Activated T-helper 2 cell treated with anti-CD3 and anti-CD28 coated beads, Interferon-gamma antibody, Interleukin-2, Interleukin-4, amounts not matched to agents 10 μg/mL and 5 μg/mL and 100 μg/mL, durations not matched to agents 14 hours and 24 hours and 36 hours (primary cell): ENCODE data around the gene RNF148. TPM values are rescaled to one million over a fixed set of nuclear protein-coding genes. Genes with fewer than 3 reads are reported as not detected.

Source experiments
- DNase-seq: peaks from one replicate; pipeline ENCODE4 v3.0.0; 2021; ENCODE audit warnings: low spot score
- H3K27ac Mint-ChIP-seq: one replicate; pipeline ENCODE4 v1.8.0; 2021; ENCODE audit warnings: mixed read lengths
- H3K27me3 Mint-ChIP-seq: one replicate; pipeline ENCODE4 v1.8.0; 2021; ENCODE audit warnings: low read depth, mixed read lengths
- H3K36me3 Mint-ChIP-seq: one replicate; pipeline ENCODE4 v1.8.0; 2021; ENCODE audit warnings: low read depth, mixed read lengths
- H3K4me1 Mint-ChIP-seq: one replicate; pipeline ENCODE4 v1.8.0; 2021; ENCODE audit warnings: low read depth, mixed read lengths
- H3K4me3 Mint-ChIP-seq: one replicate; pipeline ENCODE4 v1.8.0; 2021; ENCODE audit warnings: low read depth, mild to moderate bottlenecking, moderate library complexity, mixed read lengths
- H3K9me3 Mint-ChIP-seq: one replicate; pipeline ENCODE4 v1.8.0; 2021; ENCODE audit warnings: mixed read lengths
- intact Hi-C: fragments of 100-400 bp; cut with micrococcal nuclease; formaldehyde crosslinking; loops from one replicate; pipeline ENCODE4 v1.15.1; 2023
- total RNA-seq: library from RNA; stranded (reverse); gene quantifications from 2 replicates; pipeline ENCODE4 v1.2.3, GENCODE V29; 2022

The RNF148 gene
- total RNA-seq, 1 donor from 2014 or later = not detected

DNA sequence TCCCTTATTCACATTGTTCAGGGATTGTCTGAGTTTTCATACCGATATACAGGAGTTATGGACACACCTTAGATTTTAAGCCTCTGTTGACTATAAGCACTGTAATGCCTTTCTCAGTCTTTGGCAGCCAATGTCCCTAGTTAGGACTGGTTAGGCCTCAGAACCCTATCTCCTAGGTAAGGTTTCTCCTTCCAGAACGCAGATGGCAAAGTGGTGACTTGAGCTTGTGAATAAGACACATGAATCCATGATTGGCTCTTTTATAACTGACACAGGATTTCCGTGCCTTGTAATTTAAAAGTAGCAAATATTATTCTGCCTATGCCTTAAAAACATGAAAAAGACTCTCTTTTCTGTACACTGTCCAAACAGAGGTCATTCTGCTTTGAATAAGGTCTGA is 12.5 kb upstream of the RNF148 start:
- Mint-ChIP-seq H3K4me1 (no peaks in the 10 kb centered on the region), H3K9me3 (peaks cover 4% of the 10 kb centered on the region), H3K27me3 (no peaks in the 10 kb centered on the region), H3K4me3 (no peak overlapping the region), H3K36me3 (no peaks in the 10 kb centered on the region), H3K27ac (no peak overlapping the region)
- DNase-seq = no peak
- intact Hi-C loops = no loop called here

- intact Hi-C loops = no loop called here
- no peak overlapping the region for H3K4me3 Mint-ChIP-seq
- DNase-seq = no peak
Observed at GRCh38 chr7:122710916-122711315, 8.2 kb upstream of the RNF148 start.

DNA sequence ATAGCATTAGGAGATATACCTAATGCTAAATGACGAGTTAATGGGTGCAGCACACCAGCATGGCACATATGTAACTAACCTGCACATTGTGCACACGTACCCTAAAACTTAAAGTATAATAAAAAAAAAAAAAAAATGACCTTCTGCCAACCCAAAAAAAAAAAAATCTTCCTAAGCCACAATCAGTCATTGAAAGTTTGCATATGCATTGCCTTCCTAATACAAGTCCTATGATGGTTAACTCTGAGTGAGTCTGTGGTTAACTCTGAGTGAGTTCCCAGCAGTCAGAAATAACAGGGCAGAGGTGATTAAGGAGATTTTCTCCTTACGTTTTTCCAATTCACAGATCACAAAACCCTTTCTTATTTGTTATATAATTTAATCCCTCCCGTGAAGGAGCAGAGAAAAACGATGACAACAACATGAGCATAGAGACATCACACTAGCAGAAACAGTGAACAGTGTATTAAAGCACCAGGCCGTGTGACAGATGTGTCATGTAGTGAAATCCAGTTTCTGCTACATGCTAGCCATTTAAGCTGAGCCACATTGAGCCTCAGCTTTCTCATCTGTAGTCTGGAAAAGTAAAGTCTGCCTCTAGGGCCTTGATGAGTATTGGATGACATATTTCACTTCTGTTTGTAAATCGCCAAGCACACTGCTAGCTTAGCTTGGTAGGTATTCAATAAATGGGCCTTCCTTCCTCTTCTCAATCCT is 7.4 kb upstream of the RNF148 start:
- no peaks in the 10 kb centered on the region for H3K27me3 Mint-ChIP-seq
- no peak overlapping the region for H3K27ac Mint-ChIP-seq
- H3K4me1 Mint-ChIP-seq = no peaks in the 10 kb centered on the region
- DNase-seq = no peak
- intact Hi-C loops = no loop called here
- no peaks in the 10 kb centered on the region for H3K36me3 Mint-ChIP-seq
- peaks cover 4% of the 10 kb centered on the region for H3K9me3 Mint-ChIP-seq
- H3K4me3 Mint-ChIP-seq = no peak overlapping the region

More at GRCh38 chr7:122710916-122711315, 8.2 kb upstream of the RNF148 start:
- Mint-ChIP-seq H3K9me3 (peaks cover 4% of the 10 kb centered on the region), H3K27me3 (no peaks in the 10 kb centered on the region), H3K36me3 (no peaks in the 10 kb centered on the region), H3K27ac (no peak overlapping the region), H3K4me1 (no peaks in the 10 kb centered on the region)

- Mint-ChIP-seq H3K4me3 (no peak overlapping the region), H3K27me3 (no peaks in the 10 kb centered on the region), H3K9me3 (peaks cover 6% of the 10 kb centered on the region), H3K4me1 (no peaks in the 10 kb centered on the region), H3K27ac (no peak overlapping the region), H3K36me3 (no peaks in the 10 kb centered on the region)
- no peak for DNase-seq
- intact Hi-C loops = no loop called here
Observed at GRCh38 chr7:122706836-122707235, 4.1 kb upstream of the RNF148 start.

DNA sequence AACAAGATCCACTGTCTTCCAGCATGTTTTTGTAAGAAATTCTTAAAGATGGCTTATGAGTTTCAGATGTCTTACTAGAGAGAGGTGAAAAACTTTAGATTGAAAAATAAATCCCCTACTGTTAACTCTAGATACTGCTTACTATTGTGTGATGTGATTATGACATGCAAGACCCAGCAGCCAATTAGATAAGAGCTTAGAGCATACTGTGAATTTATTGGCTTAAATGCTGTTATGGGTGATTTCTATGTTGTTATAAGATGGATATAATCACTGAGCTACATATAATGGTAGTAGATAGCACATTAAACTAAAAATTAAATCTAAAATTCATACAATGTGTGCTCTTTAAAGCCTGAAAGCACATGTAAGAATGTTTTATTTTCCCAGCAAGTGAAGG is 3.7 kb downstream of the RNF148 start, which contains the start of gene RNF133:
Gene RNF133 (minus strand): TSS at position 101 of the 400 bp plus-strand sequence. CDS start 199 bp downstream, outside the sequence.
- peaks cover 9% of the 10 kb centered on the region for H3K9me3 Mint-ChIP-seq
- H3K36me3 Mint-ChIP-seq = no peaks in the 10 kb centered on the region
- H3K27me3 Mint-ChIP-seq = no peaks in the 10 kb centered on the region
- H3K4me3 Mint-ChIP-seq = no peak within 1 kb of the TSS
- intact Hi-C loops = no loop called here
- DNase-seq = no peak
- no peaks in the 10 kb centered on the region for H3K4me1 Mint-ChIP-seq
- H3K27ac Mint-ChIP-seq = no peak within 1 kb of the TSS

DNA sequence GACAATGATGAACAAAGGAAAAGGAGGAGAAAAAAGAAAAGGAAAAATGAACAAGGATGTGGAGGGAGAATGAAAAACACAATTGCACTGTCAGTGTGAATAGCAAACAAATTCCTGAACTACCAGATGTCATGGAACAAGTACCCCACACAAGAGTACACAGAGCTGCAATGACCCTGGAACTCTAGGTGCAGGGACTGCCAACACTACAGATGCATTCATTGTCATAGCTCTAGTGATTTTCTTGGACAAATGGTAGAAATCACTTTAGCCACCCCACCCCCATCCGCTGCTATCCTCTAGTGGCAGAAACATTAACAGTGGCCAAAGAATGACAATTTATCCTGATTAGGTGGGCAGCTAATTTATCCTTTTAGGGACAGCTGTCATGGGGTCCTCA is 6.9 kb downstream of the RNF148 start:
- Mint-ChIP-seq H3K9me3 (peaks cover 10% of the 10 kb centered on the region), H3K4me1 (no peaks in the 10 kb centered on the region), H3K4me3 (no peak overlapping the region), H3K27ac (no peak overlapping the region), H3K27me3 (no peaks in the 10 kb centered on the region), H3K36me3 (no peaks in the 10 kb centered on the region)
- intact Hi-C loops = no loop called here
- no peak for DNase-seq

DNA sequence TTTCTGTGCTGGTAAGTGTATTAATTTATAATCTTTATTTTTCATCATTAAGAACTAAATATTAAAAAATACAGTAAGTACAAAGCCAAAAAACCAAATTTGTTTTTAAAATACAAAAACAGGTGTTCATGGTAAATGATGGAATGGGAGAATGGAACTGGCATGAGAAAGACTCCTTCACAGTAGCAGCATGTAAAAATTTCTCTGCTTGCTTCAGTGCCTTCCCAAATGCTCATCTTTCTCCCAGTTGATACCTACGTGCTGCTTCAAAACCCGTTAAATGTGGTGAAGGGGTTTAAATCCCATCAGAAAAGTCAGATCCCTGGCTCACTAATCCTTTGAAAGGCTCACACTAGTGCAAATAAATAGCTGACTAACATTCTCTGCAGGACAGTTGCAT is 8.0 kb downstream of the RNF148 start:
- Mint-ChIP-seq H3K36me3 (no peaks in the 10 kb centered on the region), H3K27ac (no peak overlapping the region), H3K27me3 (no peaks in the 10 kb centered on the region), H3K9me3 (peaks cover 7% of the 10 kb centered on the region), H3K4me3 (no peak overlapping the region), H3K4me1 (no peaks in the 10 kb centered on the region)
- no peak for DNase-seq
- intact Hi-C loops = no loop called here

DNA sequence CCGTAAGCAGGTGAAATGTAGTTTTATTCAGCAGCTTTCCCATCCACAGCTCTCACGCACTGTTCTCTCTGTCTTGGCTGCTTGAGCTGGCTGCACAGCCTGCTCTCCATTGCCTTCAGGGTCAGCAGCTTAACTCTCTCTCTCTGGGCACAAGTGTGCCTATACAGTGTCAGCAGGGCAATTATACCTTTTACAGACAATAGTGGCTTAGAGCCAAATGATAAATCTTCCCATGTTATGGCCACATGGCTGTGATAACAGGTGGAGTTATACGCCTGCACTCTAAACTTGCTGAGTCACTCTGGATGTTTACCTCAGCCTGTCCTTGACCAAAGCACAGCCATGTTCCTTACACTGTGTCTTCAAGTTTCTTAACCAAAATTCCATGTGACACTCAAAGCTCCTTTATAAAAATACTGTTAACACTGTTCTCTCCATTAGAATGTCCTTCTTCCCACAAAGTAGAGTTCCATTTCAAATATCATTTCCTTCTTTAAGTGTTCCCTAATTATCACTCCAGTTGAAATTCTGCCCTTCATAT is 9.9 kb downstream of the RNF148 start:
- no peaks in the 10 kb centered on the region for H3K4me1 Mint-ChIP-seq
- H3K36me3 Mint-ChIP-seq = no peaks in the 10 kb centered on the region
- no peak overlapping the region for H3K4me3 Mint-ChIP-seq
- DNase-seq = no peak
- H3K9me3 Mint-ChIP-seq = peaks cover 7% of the 10 kb centered on the region
- no peaks in the 10 kb centered on the region for H3K27me3 Mint-ChIP-seq
- intact Hi-C loops = no loop called here
- H3K27ac Mint-ChIP-seq = no peak overlapping the region

GRCh38 chr7:122691569-122692235 is 11.0 kb downstream of the RNF148 start:
- intact Hi-C loops = no loop called here
- no peak for DNase-seq
- H3K4me1 Mint-ChIP-seq = no peaks in the 10 kb centered on the region
- no peak overlapping the region for H3K27ac Mint-ChIP-seq
- H3K27me3 Mint-ChIP-seq = no peaks in the 10 kb centered on the region
- H3K4me3 Mint-ChIP-seq = no peak overlapping the region
- H3K36me3 Mint-ChIP-seq = no peaks in the 10 kb centered on the region
- peaks cover 7% of the 10 kb centered on the region for H3K9me3 Mint-ChIP-seq

DNA sequence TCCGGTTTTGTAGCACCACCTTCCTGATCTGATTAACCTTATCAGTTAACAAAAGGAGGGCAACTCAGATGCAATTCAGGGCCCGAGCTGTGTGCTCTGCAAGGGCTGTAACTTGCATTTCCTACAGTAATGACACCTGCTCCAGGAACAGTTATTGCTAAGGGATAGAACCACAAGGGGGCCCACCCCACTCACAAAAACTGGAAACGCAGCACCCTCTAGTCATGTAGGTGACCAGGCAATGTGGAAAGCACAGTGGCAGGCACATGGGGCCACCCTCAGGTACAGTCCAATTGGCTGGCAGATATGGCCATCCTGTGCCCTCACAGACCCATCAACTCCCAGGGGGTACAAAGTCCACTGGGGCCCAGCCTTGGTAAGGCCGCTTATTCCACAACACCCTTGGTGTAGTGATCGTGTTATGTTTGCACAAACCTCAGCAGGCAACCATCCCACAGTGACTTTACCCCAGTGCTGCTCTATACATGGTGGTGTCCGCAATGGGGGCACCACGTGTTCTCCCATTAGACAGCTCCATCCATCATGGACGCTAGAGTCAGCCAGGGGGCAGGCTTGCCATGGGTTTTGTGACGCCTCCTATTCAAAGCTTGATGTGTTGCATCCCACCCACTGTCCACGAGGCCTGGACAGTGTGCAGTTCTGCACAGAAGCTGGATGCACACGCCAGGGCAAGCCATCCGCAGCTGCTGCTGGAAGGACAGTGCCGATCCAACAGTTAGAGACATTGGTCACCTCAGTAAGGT is 13.2 kb downstream of the RNF148 start:
- Mint-ChIP-seq H3K4me1 (no peaks in the 10 kb centered on the region), H3K27ac (no peak overlapping the region), H3K27me3 (no peaks in the 10 kb centered on the region), H3K9me3 (peaks cover 7% of the 10 kb centered on the region), H3K4me3 (no peak overlapping the region), H3K36me3 (no peaks in the 10 kb centered on the region)
- DNase-seq = no peak
- intact Hi-C loops = no loop called here

GRCh38 chr7:122688400-122688998 is 14.2 kb downstream of the RNF148 start:
- no peak overlapping the region for H3K27ac Mint-ChIP-seq
- no peaks in the 10 kb centered on the region for H3K4me1 Mint-ChIP-seq
- no peak for DNase-seq
- H3K27me3 Mint-ChIP-seq = no peaks in the 10 kb centered on the region
- no peak overlapping the region for H3K4me3 Mint-ChIP-seq
- H3K36me3 Mint-ChIP-seq = no peaks in the 10 kb centered on the region
- peaks cover 7% of the 10 kb centered on the region for H3K9me3 Mint-ChIP-seq
- intact Hi-C loops = no loop called here

DNA sequence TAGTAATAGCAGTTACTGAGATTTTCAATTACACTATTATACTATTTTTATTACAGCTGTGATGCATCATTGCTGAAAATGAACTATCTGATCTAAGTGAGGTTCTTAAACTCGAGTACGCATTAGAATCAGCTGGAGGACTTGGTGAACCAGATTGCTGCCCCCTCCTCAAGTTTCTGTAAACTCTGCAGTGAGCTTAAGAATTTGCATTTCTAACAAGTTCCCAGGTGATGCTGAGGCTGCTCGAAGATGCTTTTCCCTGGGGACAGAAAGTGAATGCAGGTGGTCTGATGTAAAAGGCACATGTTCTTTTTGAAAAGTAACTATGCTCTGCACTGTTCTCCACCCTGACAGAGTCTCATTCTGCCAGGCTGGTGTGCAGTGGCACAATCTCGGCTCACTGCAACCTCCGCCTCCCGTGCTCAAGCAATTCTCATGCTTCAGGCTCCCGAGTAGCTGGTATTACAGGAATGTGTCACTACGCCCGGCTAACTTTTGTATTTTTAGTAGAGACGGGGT is 16.3 kb downstream of the RNF148 start:
- H3K4me1 Mint-ChIP-seq = no peaks in the 10 kb centered on the region
- H3K27ac Mint-ChIP-seq = no peak overlapping the region
- no peaks in the 10 kb centered on the region for H3K36me3 Mint-ChIP-seq
- no peak for DNase-seq
- intact Hi-C loops = no loop called here
- no peaks in the 10 kb centered on the region for H3K9me3 Mint-ChIP-seq
- H3K27me3 Mint-ChIP-seq = no peaks in the 10 kb centered on the region
- H3K4me3 Mint-ChIP-seq = no peak overlapping the region
